Glutamatergic neuron (in vitro differentiated cells): ENCODE results near the gene ZFAND3. TPM values are rescaled to one million over a fixed set of nuclear protein-coding genes. Genes with fewer than 3 reads are reported as not detected.
"Not testable (repeated sequence)": the region's sequence is repeated elsewhere in the genome, so short reads cannot be mapped to it uniquely, and the experiment has no call there.

Source experiments
- DNase-seq: peaks from one replicate; pipeline ENCODE4 v3.0.0; 2022
- H3K27ac Mint-ChIP-seq: one replicate; pipeline ENCODE4 v1.8.0; 2020; ENCODE audit warnings: mild to moderate bottlenecking, mixed read lengths, inconsistent platforms; ENCODE audit not compliant: unreplicated experiment
- H3K27me3 Mint-ChIP-seq: one replicate; pipeline ENCODE4 v1.8.0; 2020; ENCODE audit warnings: mild to moderate bottlenecking, moderate library complexity, mixed read lengths, inconsistent platforms; ENCODE audit not compliant: unreplicated experiment
- H3K36me3 Mint-ChIP-seq: one replicate; pipeline ENCODE4 v1.8.0; 2020; ENCODE audit warnings: mild to moderate bottlenecking, mixed read lengths, inconsistent platforms; ENCODE audit not compliant: unreplicated experiment
- H3K4me1 Mint-ChIP-seq: one replicate; pipeline ENCODE4 v1.8.0; 2020; ENCODE audit warnings: mild to moderate bottlenecking, low read depth, mixed read lengths, inconsistent platforms; ENCODE audit not compliant: unreplicated experiment
- H3K4me3 Mint-ChIP-seq: one replicate; pipeline ENCODE4 v1.8.0; 2020; ENCODE audit warnings: mild to moderate bottlenecking, mixed read lengths, inconsistent platforms; ENCODE audit not compliant: unreplicated experiment
- H3K9me3 Mint-ChIP-seq: one replicate; pipeline ENCODE4 v1.8.0; 2020; ENCODE audit warnings: mild to moderate bottlenecking, moderate library complexity, mixed read lengths, inconsistent platforms; ENCODE audit not compliant: unreplicated experiment
- CTCF ChIP-seq: fragments of 200-600 bp; sonication (generic); IDR thresholded peaks from one replicate; pipeline ENCODE4 v1.5.0; 2021; ENCODE audit not compliant: partially characterized antibody, unreplicated experiment
- total RNA-seq: library from RNA; stranded (reverse); fragmentation: NEBNext Ultra II Directional; extraction: Animal tissue kit (Norgen Biotek cat#: 25700); gene quantifications from one replicate; pipeline ENCODE4 v1.2.1, GENCODE V29; 2021; ENCODE audit not compliant: unreplicated experiment

The ZFAND3 gene
- total RNA-seq, 1 donor from 2014 or later, result 115 TPM

GRCh38 chr6:37956711-37957275, 137.3 kb downstream of the ZFAND3 start:
- no peak for TF ChIP-seq CTCF
- peaks cover 2% of the 10 kb centered on the region for H3K4me1 Mint-ChIP-seq
- peaks cover 3% of the 10 kb centered on the region for H3K9me3 Mint-ChIP-seq
- no peak overlapping the region for H3K4me3 Mint-ChIP-seq
- no peak overlapping the region for H3K27ac Mint-ChIP-seq
- H3K36me3 Mint-ChIP-seq, result peaks cover under 1% of the 10 kb centered on the region
- no peaks in the 10 kb centered on the region for H3K27me3 Mint-ChIP-seq
- no peak for DNase-seq

GRCh38 chr6:37959061-37959460, 139.5 kb downstream of the ZFAND3 start:
- Mint-ChIP-seq H3K36me3 (peaks cover 11% of the 10 kb centered on the region), H3K4me1 (peaks cover 2% of the 10 kb centered on the region), H3K27ac (no peak overlapping the region), H3K9me3 (peaks cover 8% of the 10 kb centered on the region), H3K27me3 (no peaks in the 10 kb centered on the region), H3K4me3 (no peak overlapping the region)
- TF ChIP-seq CTCF, result no peak
- no peak for DNase-seq

GRCh38 chr6:37960139-37960935, 140.8 kb downstream of the ZFAND3 start:
- Mint-ChIP-seq H3K4me3 (no peak overlapping the region), H3K27ac (no peak overlapping the region), H3K9me3 (peaks cover 8% of the 10 kb centered on the region), H3K27me3 (no peaks in the 10 kb centered on the region), H3K4me1 (peaks cover 2% of the 10 kb centered on the region), H3K36me3 (peaks cover 11% of the 10 kb centered on the region)
- DNase-seq, result no peak
- TF ChIP-seq CTCF, result no peak

- not testable (repeated sequence) for H3K27ac Mint-ChIP-seq
Measured at GRCh38 chr6:37962481-37963080, 143.1 kb downstream of the ZFAND3 start.

GRCh38 chr6:37965964-37966676, 146.6 kb downstream of the ZFAND3 start:
- H3K27me3 Mint-ChIP-seq, result peaks cover 3% of the 10 kb centered on the region
- H3K36me3 Mint-ChIP-seq, result peaks cover 11% of the 10 kb centered on the region
- TF ChIP-seq CTCF, result no peak
- peaks cover 9% of the 10 kb centered on the region for H3K9me3 Mint-ChIP-seq
- H3K4me1 Mint-ChIP-seq, result no peaks in the 10 kb centered on the region
- DNase-seq, result no peak
- no peak overlapping the region for H3K27ac Mint-ChIP-seq
- no peak overlapping the region for H3K4me3 Mint-ChIP-seq

More at GRCh38 chr6:37962481-37963080, 143.1 kb downstream of the ZFAND3 start:
- not testable (repeated sequence) for DNase-seq, H3K27me3 Mint-ChIP-seq, H3K4me1 Mint-ChIP-seq, H3K4me3 Mint-ChIP-seq, H3K9me3 Mint-ChIP-seq
- H3K36me3 Mint-ChIP-seq, result peaks cover 11% of the 10 kb centered on the region
